Mesenchymal stem cell (in vitro differentiated cells and primary cell): ENCODE measurements around the gene TDRD6. TPM values are rescaled to one million over a fixed set of nuclear protein-coding genes. Genes with fewer than 3 reads are reported as not detected.

Experiments
- DNase-seq: peaks from one replicate; pipeline ENCODE4 v3.0.0-alpha.2; 2013
- H2AFZ ChIP-seq: one replicate; pipeline ENCODE4 v1.6.1; 2013; ENCODE audit warnings: low read depth, mild to moderate bottlenecking, control low read depth, inconsistent platforms, low read length, moderate library complexity
- H2AK5ac ChIP-seq: 2 replicates; pipeline ENCODE4 v1.6.1; 2013; ENCODE audit warnings: low read length, moderate library complexity, mild to moderate bottlenecking, inconsistent platforms; ENCODE audit not compliant: severe bottlenecking
- H2BK120ac ChIP-seq: one replicate; pipeline ENCODE4 v1.6.1; 2013; ENCODE audit warnings: low read depth, mild to moderate bottlenecking, inconsistent platforms, low read length, moderate library complexity
- H2BK12ac ChIP-seq, 2 experiments: one replicate each; pipeline ENCODE4 v1.6.1; 2013; ENCODE audit warnings: inconsistent platforms in 2 of 2, low read length in 2 of 2, mild to moderate bottlenecking in 2 of 2, moderate library complexity in 2 of 2, control low read depth in 1 of 2
- H2BK15ac ChIP-seq: one replicate; pipeline ENCODE4 v1.6.1; 2013; ENCODE audit warnings: mild to moderate bottlenecking, low read depth, inconsistent platforms; ENCODE audit not compliant: poor library complexity, severe bottlenecking
- H2BK5ac ChIP-seq: 2 replicates; pipeline ENCODE4 v1.6.1; 2013; ENCODE audit warnings: low read depth, mild to moderate bottlenecking, low read length, control low read depth, inconsistent platforms; ENCODE audit not compliant: poor library complexity, severe bottlenecking
- H3K14ac ChIP-seq, 2 experiments: one replicate each; pipeline ENCODE4 v1.6.1; 2013; ENCODE audit warnings: inconsistent platforms in 2 of 2, low read length in 2 of 2, control low read depth in 1 of 2, mild to moderate bottlenecking in 1 of 2, moderate library complexity in 1 of 2
- H3K18ac ChIP-seq, 2 experiments: one replicate each; pipeline ENCODE4 v1.6.1; 2013; ENCODE audit warnings: inconsistent platforms in 2 of 2, low read length in 2 of 2, control low read depth in 1 of 2, low read depth in 1 of 2, mild to moderate bottlenecking in 1 of 2
- H3K23ac ChIP-seq, 2 experiments: one replicate each; pipeline ENCODE4 v1.6.1; 2013; ENCODE audit warnings: inconsistent platforms in 2 of 2, low read length in 2 of 2, mild to moderate bottlenecking in 2 of 2, moderate library complexity in 2 of 2, control low read depth in 1 of 2
- H3K27ac ChIP-seq: 2 replicates; pipeline ENCODE4 v1.5.1; 2013; ENCODE audit warnings: mild to moderate bottlenecking, moderate library complexity, low read length, control low read depth, inconsistent platforms; ENCODE audit not compliant: poor library complexity, severe bottlenecking
- H3K27me3 ChIP-seq, 2 experiments: 2 replicates each; pipeline versions ENCODE4 v1.6.1 to v1.7.0; 2013; ENCODE audit warnings: low read length in 2 of 2, mild to moderate bottlenecking in 2 of 2, moderate library complexity in 2 of 2, control low read depth in 1 of 2, inconsistent platforms in 1 of 2; ENCODE audit not compliant: control insufficient read depth in 1 of 2, insufficient read depth in 1 of 2
- H3K36me3 ChIP-seq, 2 experiments: 2 replicates each; pipeline versions ENCODE4 v1.6.1 to v1.7.0; 2013; ENCODE audit warnings: low read length in 2 of 2, control low read depth in 1 of 2, inconsistent platforms in 1 of 2, low read depth in 1 of 2, mild to moderate bottlenecking in 1 of 2; ENCODE audit not compliant: insufficient read depth in 2 of 2, control insufficient read depth in 1 of 2
- H3K4ac ChIP-seq, 2 experiments: one replicate each; pipeline ENCODE4 v1.6.1; 2013; ENCODE audit warnings: inconsistent platforms in 2 of 2, low read length in 2 of 2, mild to moderate bottlenecking in 2 of 2, moderate library complexity in 2 of 2, control low read depth in 1 of 2, low read depth in 1 of 2
- H3K4me1 ChIP-seq: 2 replicates; pipeline ENCODE4 v1.6.1; 2013; ENCODE audit warnings: low read depth, low read length, control low read depth; ENCODE audit not compliant: control insufficient read depth, insufficient read depth
- H3K4me2 ChIP-seq: 2 replicates; pipeline ENCODE4 v1.6.1; 2013; ENCODE audit warnings: low read length, mild to moderate bottlenecking, inconsistent platforms; ENCODE audit not compliant: poor library complexity, severe bottlenecking
- H3K4me3 ChIP-seq, 2 experiments: 2 replicates each; pipeline versions ENCODE4 v1.5.1 to v1.7.0; 2013; ENCODE audit warnings: low read length in 2 of 2, mild to moderate bottlenecking in 2 of 2, control low read depth in 1 of 2, low read depth in 1 of 2; ENCODE audit not compliant: insufficient read depth in 1 of 2
- H3K79me1 ChIP-seq: replicated peaks from 2 replicates; pipeline ENCODE4 v1.6.1; 2013; ENCODE audit warnings: mild to moderate bottlenecking, control low read depth, low read length, inconsistent platforms; ENCODE audit not compliant: poor library complexity, severe bottlenecking
- H3K9ac ChIP-seq: 2 replicates; pipeline ENCODE4 v1.7.0; 2013; ENCODE audit warnings: mild to moderate bottlenecking, low read length, moderate library complexity
- H3K9me3 ChIP-seq: 2 replicates; pipeline ENCODE4 v1.7.0; 2013; ENCODE audit warnings: mild to moderate bottlenecking, low read length; ENCODE audit not compliant: control insufficient read depth
- H4K8ac ChIP-seq: one replicate; pipeline ENCODE4 v1.6.1; 2013; ENCODE audit warnings: inconsistent platforms, mild to moderate bottlenecking, low read length, moderate library complexity
- H4K91ac ChIP-seq: one replicate; pipeline ENCODE4 v1.6.1; 2013; ENCODE audit warnings: mild to moderate bottlenecking, low read length, inconsistent platforms
- WGBS: methylation state at CpG from one replicate; pipeline ENCODE4 v1.1.7; 2013; ENCODE audit warnings: mixed read lengths; 5-methylcytosine and 5-hydroxymethylcytosine counted together
- polyA plus RNA-seq, 2 experiments: library from polyadenylated mRNA; stranded (reverse); fragments of 200-250 nt; gene quantifications; one replicate each; pipeline ENCODE4 v1.2.3, GENCODE V29; 2013

Gene TDRD6, protein sequence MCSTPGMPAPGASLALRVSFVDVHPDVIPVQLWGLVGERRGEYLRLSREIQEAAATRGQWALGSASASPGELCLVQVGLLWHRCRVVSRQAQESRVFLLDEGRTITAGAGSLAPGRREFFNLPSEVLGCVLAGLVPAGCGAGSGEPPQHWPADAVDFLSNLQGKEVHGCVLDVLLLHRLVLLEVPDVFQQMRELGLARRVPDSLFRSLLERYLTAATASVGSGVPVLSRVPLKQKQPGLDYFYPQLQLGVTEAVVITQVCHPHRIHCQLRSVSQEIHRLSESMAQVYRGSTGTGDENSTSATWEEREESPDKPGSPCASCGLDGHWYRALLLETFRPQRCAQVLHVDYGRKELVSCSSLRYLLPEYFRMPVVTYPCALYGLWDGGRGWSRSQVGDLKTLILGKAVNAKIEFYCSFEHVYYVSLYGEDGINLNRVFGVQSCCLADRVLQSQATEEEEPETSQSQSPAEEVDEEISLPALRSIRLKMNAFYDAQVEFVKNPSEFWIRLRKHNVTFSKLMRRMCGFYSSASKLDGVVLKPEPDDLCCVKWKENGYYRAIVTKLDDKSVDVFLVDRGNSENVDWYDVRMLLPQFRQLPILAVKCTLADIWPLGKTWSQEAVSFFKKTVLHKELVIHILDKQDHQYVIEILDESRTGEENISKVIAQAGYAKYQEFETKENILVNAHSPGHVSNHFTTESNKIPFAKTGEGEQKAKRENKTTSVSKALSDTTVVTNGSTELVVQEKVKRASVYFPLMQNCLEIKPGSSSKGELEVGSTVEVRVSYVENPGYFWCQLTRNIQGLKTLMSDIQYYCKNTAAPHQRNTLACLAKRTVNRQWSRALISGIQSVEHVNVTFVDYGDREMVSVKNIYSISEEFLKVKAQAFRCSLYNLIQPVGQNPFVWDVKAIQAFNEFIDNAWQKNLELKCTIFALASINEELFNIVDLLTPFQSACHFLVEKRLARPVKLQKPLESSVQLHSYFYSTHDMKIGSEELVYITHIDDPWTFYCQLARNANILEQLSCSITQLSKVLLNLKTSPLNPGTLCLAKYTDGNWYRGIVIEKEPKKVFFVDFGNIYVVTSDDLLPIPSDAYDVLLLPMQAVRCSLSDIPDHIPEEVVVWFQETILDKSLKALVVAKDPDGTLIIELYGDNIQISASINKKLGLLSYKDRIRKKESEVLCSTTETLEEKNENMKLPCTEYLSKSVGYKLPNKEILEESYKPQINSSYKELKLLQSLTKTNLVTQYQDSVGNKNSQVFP (N-terminal part only)
- polyA plus RNA-seq (2013, experiment 1 of 2), result under 0.01 TPM
- under 0.01 TPM for polyA plus RNA-seq (2013, experiment 2 of 2)

DNA sequence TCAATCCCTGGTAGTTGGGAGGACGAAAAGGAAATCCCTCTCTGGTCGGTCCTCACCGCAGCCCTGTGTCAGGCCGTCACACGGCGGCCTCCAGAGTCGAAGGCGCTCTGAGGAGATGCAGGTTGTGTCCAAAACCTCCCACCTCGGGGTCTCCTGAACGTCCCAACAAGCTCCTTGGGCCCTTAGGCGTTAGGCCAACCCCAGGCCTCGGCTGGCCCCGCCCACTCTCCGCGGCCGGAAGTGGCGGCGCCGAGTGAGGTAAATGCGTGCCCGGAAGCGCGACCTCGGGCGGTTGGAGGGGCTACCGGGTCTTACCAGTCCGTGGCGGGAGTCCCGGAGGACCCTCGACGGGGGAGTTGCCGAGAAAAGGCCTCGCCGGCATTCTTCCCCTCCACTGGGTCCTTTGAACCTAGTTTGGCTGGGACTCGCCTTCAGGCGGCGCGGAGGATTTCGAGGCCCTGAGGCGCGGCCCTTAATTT is at the start of gene TDRD6:
Gene TDRD6, plus strand, starts transcription at position 267 of the 479 bp plus-strand sequence. CDS start 244 bp downstream, outside the sequence.
- H3K4ac ChIP-seq, result no peak within 1 kb of the TSS
- no peak within 1 kb of the TSS for H4K91ac ChIP-seq
- no peak within 1 kb of the TSS for H4K8ac ChIP-seq
- no peak within 1 kb of the TSS for H2AFZ ChIP-seq
- WGBS, result 97% methylated on average over 40 of the region's 41 CpGs
- no peak within 1 kb of the TSS for H2BK5ac ChIP-seq
- H3K4me2 ChIP-seq, result no peak within 1 kb of the TSS
- no peaks in the 10 kb centered on the region for H3K4me1 ChIP-seq
- H3K27ac ChIP-seq, result no peak within 1 kb of the TSS
- no peak for DNase-seq
- no peak within 1 kb of the TSS for H3K14ac ChIP-seq
- H3K36me3 ChIP-seq, result no peaks in the 10 kb centered on the region
- H3K4me3 ChIP-seq, result no peak within 1 kb of the TSS
- no peak within 1 kb of the TSS for H2BK15ac ChIP-seq
- no peak within 1 kb of the TSS for H3K23ac ChIP-seq
- no peak within 1 kb of the TSS for H3K18ac ChIP-seq
- no peak within 1 kb of the TSS for H2BK120ac ChIP-seq
- no peak within 1 kb of the TSS for H2BK12ac ChIP-seq
- no peak within 1 kb of the TSS for H3K9ac ChIP-seq
- no peaks in the 10 kb centered on the region for H3K9me3 ChIP-seq
- no peaks in the 10 kb centered on the region for H3K27me3 ChIP-seq
- no peaks in the 10 kb centered on the region for H3K79me1 ChIP-seq
- H2AK5ac ChIP-seq, result no peak within 1 kb of the TSS

DNA sequence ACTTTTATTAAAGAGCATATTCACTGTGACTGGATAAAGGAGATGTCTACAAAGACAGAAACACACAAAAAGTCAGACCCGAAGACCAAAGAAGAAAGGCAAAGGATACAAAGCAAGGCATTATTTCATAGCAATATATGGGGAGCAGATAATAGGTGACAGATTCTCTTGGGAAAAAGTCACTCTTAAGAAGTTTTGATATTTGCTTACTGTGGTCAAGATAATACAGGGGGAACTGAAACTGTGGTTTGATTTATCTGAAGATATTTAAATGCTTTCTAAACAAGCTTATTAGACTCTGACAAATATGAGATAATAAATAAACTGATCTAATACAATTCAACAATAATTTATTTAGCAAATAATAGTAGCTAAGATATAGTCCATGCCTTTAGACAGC is 49.8 kb upstream of the TDRD6 start:
- Histone ChIP-seq H4K91ac (no peak overlapping the region), H3K23ac (no peak overlapping the region), H3K4me1 (no peaks in the 10 kb centered on the region), H3K27ac (no peak overlapping the region), H2BK120ac (no peak overlapping the region), H3K9ac (peak overlapping the region; percentile 64), H3K4me3 (no peak overlapping the region), H3K18ac (no peak overlapping the region), H2BK15ac (no peak overlapping the region), H3K4me2 (no peak overlapping the region), H3K36me3 (no peaks in the 10 kb centered on the region), H4K8ac (no peak overlapping the region), H3K14ac (no peak overlapping the region), H2BK12ac (no peak overlapping the region), H2BK5ac (no peak overlapping the region), H3K27me3 (no peaks in the 10 kb centered on the region), H2AK5ac (no peak overlapping the region), H3K4ac (no peak overlapping the region), H3K79me1 (no peaks in the 10 kb centered on the region), H2AFZ (no peak overlapping the region), H3K9me3 (no peaks in the 10 kb centered on the region)
- DNase-seq, result no peak
- 83% methylated on average over 1 of the region's 1 CpG for WGBS

DNA sequence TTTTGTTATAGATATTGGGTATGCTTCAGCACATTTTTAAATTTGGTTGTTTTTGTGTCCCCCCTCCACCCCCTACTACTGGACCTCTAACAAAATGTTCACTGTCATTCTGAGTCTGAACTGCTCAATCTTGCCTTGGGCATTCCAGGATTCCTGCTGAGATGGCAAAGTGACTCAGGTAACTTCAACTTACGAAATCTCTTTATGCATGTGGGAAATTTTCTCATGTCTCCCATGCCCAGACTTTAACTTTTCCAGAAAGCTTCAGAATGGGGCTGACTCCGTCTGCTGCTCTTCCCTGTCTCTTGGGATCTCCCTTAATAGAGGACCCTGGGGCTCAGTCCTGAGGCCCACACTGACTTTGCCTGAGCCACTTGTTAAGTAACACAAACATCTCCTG is 49.0 kb upstream of the TDRD6 start:
- no peak overlapping the region for H2BK120ac ChIP-seq
- H4K91ac ChIP-seq, result no peak overlapping the region
- H3K4me3 ChIP-seq, result no peak overlapping the region
- no peak overlapping the region for H3K9ac ChIP-seq
- H3K23ac ChIP-seq, result no peak overlapping the region
- no peak overlapping the region for H2AFZ ChIP-seq
- H3K4me2 ChIP-seq, result no peak overlapping the region
- WGBS, result 83% methylated on average over 2 of the region's 2 CpGs
- no peak overlapping the region for H2BK12ac ChIP-seq
- H3K18ac ChIP-seq, result no peak overlapping the region
- no peak overlapping the region for H3K4ac ChIP-seq
- H3K14ac ChIP-seq, result no peak overlapping the region
- H3K79me1 ChIP-seq, result no peaks in the 10 kb centered on the region
- no peak overlapping the region for H2BK15ac ChIP-seq
- H2AK5ac ChIP-seq, result no peak overlapping the region
- H3K9me3 ChIP-seq, result no peaks in the 10 kb centered on the region
- no peaks in the 10 kb centered on the region for H3K4me1 ChIP-seq
- no peak overlapping the region for H4K8ac ChIP-seq
- DNase-seq, result no peak
- no peak overlapping the region for H3K27ac ChIP-seq
- H3K36me3 ChIP-seq, result no peaks in the 10 kb centered on the region
- H2BK5ac ChIP-seq, result no peak overlapping the region
- no peaks in the 10 kb centered on the region for H3K27me3 ChIP-seq
